Keratinocyte (primary cell): ENCODE data around the gene SLC25A34. TPM values are rescaled to one million over a fixed set of nuclear protein-coding genes. Genes with fewer than 3 reads are reported as not detected.

Source experiments
- DNase-seq: peaks from one replicate; pipeline ENCODE4 v3.0.0-alpha.2; 2011; ENCODE audit warnings: low read depth, missing footprints, low spot score
- FAIRE-seq: peaks from 2 replicates; lab custom pipeline; 2011; peaks lifted over from hg19 to GRCh38; lab: Jason Lieb, UNC
- H2AFZ ChIP-seq: 2 replicates; pipeline ENCODE4 v1.6.0; 2012; ENCODE audit warnings: low read length, control low read depth, inconsistent platforms; ENCODE audit not compliant: control insufficient read depth
- H3K27ac ChIP-seq: 2 replicates; pipeline ENCODE4 v1.5.1; 2011; ENCODE audit warnings: low read length; ENCODE audit not compliant: control insufficient read depth, insufficient read depth
- H3K27me3 ChIP-seq: 3 replicates; pipeline ENCODE4 v1.6.0; 2011; ENCODE audit warnings: low read length; ENCODE audit not compliant: control insufficient read depth, insufficient read depth; ENCODE audit errors: extremely low read depth
- H3K36me3 ChIP-seq, 2 experiments: 2 replicates in 1 of 2; 3 replicates in 1 of 2; pipeline ENCODE4 v1.5.1; 2011; ENCODE audit warnings: low read length in 2 of 2, mild to moderate bottlenecking in 1 of 2; ENCODE audit not compliant: control insufficient read depth in 2 of 2, insufficient read depth in 2 of 2; ENCODE audit errors: extremely low read depth in 1 of 2
- H3K4me1 ChIP-seq: 3 replicates; pipeline ENCODE4 v1.5.1; 2011; ENCODE audit warnings: low read length; ENCODE audit not compliant: control insufficient read depth, insufficient read depth; ENCODE audit errors: extremely low read depth
- H3K4me2 ChIP-seq: 3 replicates; pipeline ENCODE4 v1.6.0; 2011; ENCODE audit warnings: low read depth, low read length; ENCODE audit not compliant: control insufficient read depth, insufficient read depth; ENCODE audit errors: extremely low read depth
- H3K4me3 ChIP-seq, 3 experiments: fragments of 200-600 bp in 1 of 3; sonication (generic) in 1 of 3; 2 replicates in 2 of 3; 3 replicates in 1 of 3; pipeline ENCODE4 v1.5.1; 2011 to 2016; ENCODE audit warnings: low read length in 3 of 3, mild to moderate bottlenecking in 3 of 3, control low read depth in 2 of 3, inconsistent platforms in 1 of 3, low read depth in 1 of 3, mixed read lengths in 1 of 3, mixed run types in 1 of 3, moderate library complexity in 1 of 3; ENCODE audit not compliant: control insufficient read depth in 2 of 3, insufficient read depth in 2 of 3; ENCODE audit errors: extremely low read depth in 1 of 3
- H3K79me2 ChIP-seq: 2 replicates; pipeline ENCODE4 v1.6.0; 2012; ENCODE audit warnings: low read length; ENCODE audit not compliant: control insufficient read depth, insufficient read depth
- H3K9ac ChIP-seq: 3 replicates; pipeline ENCODE4 v1.6.0; 2011; ENCODE audit warnings: low read length; ENCODE audit not compliant: control insufficient read depth, insufficient read depth; ENCODE audit errors: extremely low read depth
- H3K9me1 ChIP-seq: 3 replicates; pipeline ENCODE4 v1.6.0; 2011; ENCODE audit warnings: low read length; ENCODE audit not compliant: control insufficient read depth, insufficient read depth; ENCODE audit errors: extremely low read depth
- H3K9me3 ChIP-seq: 2 replicates; pipeline ENCODE4 v1.5.1; 2012; ENCODE audit warnings: low read depth, low read length; ENCODE audit not compliant: control insufficient read depth
- H4K20me1 ChIP-seq: 3 replicates; pipeline ENCODE4 v1.6.0; 2011; ENCODE audit warnings: low read length; ENCODE audit not compliant: control insufficient read depth, insufficient read depth; ENCODE audit errors: extremely low read depth
- EZH2 ChIP-seq: IDR thresholded peaks from one replicate; pipeline ENCODE4 v1.6.1; 2012; ENCODE audit warnings: inconsistent platforms, mild to moderate bottlenecking, low read length, moderate library complexity
- dilution Hi-C: fragments of 300-500 bp; cut with MboI; formaldehyde crosslinking; loops from one replicate; pipeline ENCODE4 v1.7.0; 2020; ENCODE audit warnings: low sequenced_read_pairs; ENCODE audit not compliant: extremely low pct_ligation_motif_present
- polyA plus RNA-seq, 5 experiments: library from polyadenylated mRNA; depleted of rRNA in 3 of 5; stranded (reverse) in 3 of 5; stranded (forward) in 1 of 5; unstranded in 1 of 5; fragments of >200 nt; gene quantifications; 1 replicate in 1 of 5; 2 replicates in 3 of 5; 3 replicates in 1 of 5; pipeline versions ENCODE4 v1.2.1 to v1.2.3, GENCODE V29; 2011 to 2012; ENCODE audit warnings: missing spikeins in 2 of 5, low read depth in 1 of 5, low replicate concordance in 1 of 5
- TF ChIP-seq, protein P1 (sequence below), 3 experiments: IDR thresholded peaks in 1 of 3; conservative IDR thresholded peaks in 1 of 3; optimal IDR thresholded peaks in 1 of 3; 2 replicates in 2 of 3; 3 replicates in 1 of 3; pipeline versions ENCODE3 to v1.5.1; 2011; ENCODE audit warnings: low read length in 3 of 3, mild to moderate bottlenecking in 3 of 3, moderate library complexity in 2 of 3, control low read depth in 1 of 3, inconsistent platforms in 1 of 3; ENCODE audit not compliant: insufficient read depth in 2 of 3; ENCODE audit errors: extremely low read depth in 1 of 3

SLC25A34 gene
- polyA plus RNA-seq, 1 donor (not counting 4 experiments of a cell fraction or from before 2014, with no cell fraction given) = 0.46 TPM

- H3K79me2 ChIP-seq = peaks cover 17% of the 10 kb centered on the region
- no peaks in the 10 kb centered on the region for H3K9me1 ChIP-seq
- H3K36me3 ChIP-seq = peaks cover 51 to 68% of the 10 kb centered on the region in 2 experiments
- TF ChIP-seq, protein P1, sequence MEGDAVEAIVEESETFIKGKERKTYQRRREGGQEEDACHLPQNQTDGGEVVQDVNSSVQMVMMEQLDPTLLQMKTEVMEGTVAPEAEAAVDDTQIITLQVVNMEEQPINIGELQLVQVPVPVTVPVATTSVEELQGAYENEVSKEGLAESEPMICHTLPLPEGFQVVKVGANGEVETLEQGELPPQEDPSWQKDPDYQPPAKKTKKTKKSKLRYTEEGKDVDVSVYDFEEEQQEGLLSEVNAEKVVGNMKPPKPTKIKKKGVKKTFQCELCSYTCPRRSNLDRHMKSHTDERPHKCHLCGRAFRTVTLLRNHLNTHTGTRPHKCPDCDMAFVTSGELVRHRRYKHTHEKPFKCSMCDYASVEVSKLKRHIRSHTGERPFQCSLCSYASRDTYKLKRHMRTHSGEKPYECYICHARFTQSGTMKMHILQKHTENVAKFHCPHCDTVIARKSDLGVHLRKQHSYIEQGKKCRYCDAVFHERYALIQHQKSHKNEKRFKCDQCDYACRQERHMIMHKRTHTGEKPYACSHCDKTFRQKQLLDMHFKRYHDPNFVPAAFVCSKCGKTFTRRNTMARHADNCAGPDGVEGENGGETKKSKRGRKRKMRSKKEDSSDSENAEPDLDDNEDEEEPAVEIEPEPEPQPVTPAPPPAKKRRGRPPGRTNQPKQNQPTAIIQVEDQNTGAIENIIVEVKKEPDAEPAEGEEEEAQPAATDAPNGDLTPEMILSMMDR (optimal IDR thresholded peaks at IDR 0.05 in 1 of 3, IDR thresholded peaks at IDR 0.05 in 1 of 3, conservative IDR thresholded peaks at IDR 0.05 in 1 of 3; ENCODE audit: extremely low read depth in 1 of 3, insufficient read depth in 2 of 3, low read length in 3 of 3) = no peak
- no peak for TF ChIP-seq EZH2
- FAIRE-seq (no peak), DNase-seq (no peak)
- H3K27ac ChIP-seq = no peak overlapping the region
- H3K27me3 ChIP-seq = no peaks in the 10 kb centered on the region
- no peak overlapping the region for H3K4me2 ChIP-seq
- no peaks in the 10 kb centered on the region for H3K4me1 ChIP-seq
- no peak overlapping the region for H2AFZ ChIP-seq
- no peak overlapping the region for H3K4me3 ChIP-seq
- no peaks in the 10 kb centered on the region for H4K20me1 ChIP-seq
- no peak overlapping the region for H3K9ac ChIP-seq
- dilution Hi-C loops = no loop called here
- no peaks in the 10 kb centered on the region for H3K9me3 ChIP-seq
Measured at GRCh38 chr1:15775706-15776105, 39.6 kb downstream of the SLC25A34 start.

DNA sequence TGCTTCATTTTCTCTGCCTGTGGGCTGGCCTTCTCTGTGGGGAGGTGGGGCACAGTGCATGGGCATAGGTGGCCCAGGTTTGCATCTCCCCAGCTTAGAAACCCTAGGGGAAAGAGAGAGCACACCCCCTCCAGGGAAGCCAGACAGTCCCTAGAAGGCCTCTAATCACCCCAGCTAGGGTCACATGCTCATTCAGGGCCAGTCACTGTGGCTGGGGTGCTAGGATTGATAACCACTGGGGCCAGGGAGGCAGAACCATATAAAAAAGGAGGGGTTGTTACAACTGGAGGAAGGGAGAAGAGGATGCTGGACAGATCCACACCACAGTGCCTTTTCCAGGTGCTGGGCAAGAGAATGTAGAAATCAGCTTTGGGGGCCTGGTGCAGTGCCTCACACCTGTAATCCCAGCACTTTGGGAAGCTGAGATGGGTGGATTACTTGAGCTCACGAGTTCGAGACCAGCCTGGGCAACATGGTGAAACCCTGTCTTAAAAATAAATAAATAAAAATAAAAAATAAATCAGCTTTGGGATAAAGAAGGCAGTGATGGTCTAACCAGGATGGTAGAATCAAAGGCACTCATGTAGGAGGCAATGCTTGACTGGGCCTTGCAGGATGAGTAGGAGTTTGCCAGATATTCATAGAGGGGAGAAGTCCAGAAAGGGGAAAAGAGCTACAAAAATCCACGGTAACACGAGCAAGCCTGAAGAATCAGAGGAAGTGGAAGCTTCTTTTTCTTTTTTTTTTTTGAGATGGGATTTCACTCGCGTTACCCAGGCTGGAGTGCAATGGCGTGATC is 42.0 kb downstream of the SLC25A34 start:
- Histone ChIP-seq H3K27ac (no peak overlapping the region), H2AFZ (no peak overlapping the region), H3K4me3 (no peak overlapping the region), H3K9me1 (no peaks in the 10 kb centered on the region), H3K27me3 (no peaks in the 10 kb centered on the region), H3K36me3 (peaks cover 50 to 58% of the 10 kb centered on the region in 2 experiments), H3K79me2 (peaks cover 14% of the 10 kb centered on the region), H3K9ac (no peak overlapping the region), H4K20me1 (no peaks in the 10 kb centered on the region), H3K9me3 (no peaks in the 10 kb centered on the region), H3K4me1 (no peaks in the 10 kb centered on the region), H3K4me2 (no peak overlapping the region)
- FAIRE-seq (no peak), DNase-seq (no peak)
- dilution Hi-C loops = no loop called here
- TF ChIP-seq, protein P1 (optimal IDR thresholded peaks at IDR 0.05 in 1 of 3, IDR thresholded peaks at IDR 0.05 in 1 of 3, conservative IDR thresholded peaks at IDR 0.05 in 1 of 3; ENCODE audit: extremely low read depth in 1 of 3, insufficient read depth in 2 of 3, low read length in 3 of 3) = no peak
- no peak for TF ChIP-seq EZH2
